ENCODE measurements around the gene MEGF11.

Gene MEGF11

DNA sequence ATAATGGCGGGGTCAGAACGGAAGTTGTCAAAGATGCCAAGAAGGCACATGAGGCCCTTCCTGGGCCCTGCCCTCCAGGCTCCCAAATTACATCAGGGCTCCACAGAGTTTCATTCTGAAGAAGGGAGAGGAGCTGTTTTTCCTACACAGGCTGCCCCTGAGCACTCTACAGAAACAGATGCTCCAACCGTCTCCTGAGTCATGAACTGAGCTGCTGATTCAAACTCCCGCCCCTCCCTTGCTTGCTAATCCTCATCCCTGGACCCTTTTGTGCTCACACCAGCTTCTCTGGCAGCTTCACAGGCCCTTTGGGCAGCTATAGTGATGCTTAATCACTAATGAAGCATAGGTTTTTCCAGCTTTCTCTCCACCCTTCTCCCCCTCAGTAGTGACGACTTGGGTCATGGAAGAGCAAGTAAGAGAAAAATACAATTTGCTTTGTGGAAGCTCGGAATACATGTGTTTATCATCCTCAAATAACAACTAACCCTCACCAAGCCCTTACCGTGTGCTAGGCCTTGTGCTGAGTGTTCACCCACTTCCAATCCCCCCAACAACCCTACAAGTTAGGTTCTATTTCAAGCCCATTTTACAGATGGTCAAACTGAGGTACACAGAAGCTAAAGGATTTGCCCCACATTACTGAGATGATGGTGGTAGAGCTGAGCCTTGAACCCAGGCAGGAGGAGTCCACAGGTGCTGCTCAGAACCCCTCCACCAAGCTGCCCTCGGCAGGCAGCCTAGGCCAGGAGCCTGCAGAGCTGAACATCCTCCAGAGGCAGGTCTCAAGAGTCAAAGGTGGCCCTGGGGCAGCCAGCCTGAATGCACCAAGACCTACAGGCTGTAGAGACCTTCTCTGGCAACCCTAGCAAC lies 21.9 kb downstream of the MEGF11 start:
- H3K27me3 ChIP-seq (ENCODE audit: insufficient read depth, insufficient read length) = no peaks in the 10 kb centered on the region
- no peak overlapping the region for H3K9ac ChIP-seq (ENCODE audit: insufficient read length, low read depth)
- no peak overlapping the region for H3K4me3 ChIP-seq (ENCODE audit: insufficient read length, low read depth)
- DNase-seq (ENCODE audit: low read depth, low spot score) = no peak
- no peak for TF ChIP-seq SUZ12 (IDR thresholded peaks at IDR 0.05; ENCODE audit: extremely low read depth, insufficient read depth, insufficient read length)
- no peak for TF ChIP-seq YY1 (IDR thresholded peaks at IDR 0.05; ENCODE audit: insufficient read depth, insufficient read length)
- TF ChIP-seq ZNF274 (IDR thresholded peaks at IDR 0.05; ENCODE audit: low read depth, low read length) = no peak
- no peaks in the 10 kb centered on the region for H3K36me3 ChIP-seq (ENCODE audit: insufficient read depth, insufficient read length, low read length)
- H3K4me1 ChIP-seq (ENCODE audit: insufficient read depth, insufficient read length) = peaks cover 3% of the 10 kb centered on the region
- no peaks in the 10 kb centered on the region for H3K9me3 ChIP-seq (ENCODE audit: insufficient read depth, low read length)

GRCh38 chr15:66229790-66230465 lies 23.6 kb downstream of the MEGF11 start:
- Histone ChIP-seq H3K4me3 (ENCODE audit: insufficient read length, low read depth) (no peak overlapping the region), H3K9ac (ENCODE audit: insufficient read length, low read depth) (no peak overlapping the region), H3K27me3 (ENCODE audit: insufficient read depth, insufficient read length) (no peaks in the 10 kb centered on the region), H3K4me1 (ENCODE audit: insufficient read depth, insufficient read length) (no peaks in the 10 kb centered on the region), H3K9me3 (ENCODE audit: insufficient read depth, low read length) (no peaks in the 10 kb centered on the region), H3K36me3 (ENCODE audit: insufficient read depth, insufficient read length, low read length) (no peaks in the 10 kb centered on the region)
- TF ChIP-seq YY1 (IDR thresholded peaks at IDR 0.05; ENCODE audit: insufficient read depth, insufficient read length) (no peak), ZNF274 (IDR thresholded peaks at IDR 0.05; ENCODE audit: low read depth, low read length) (no peak), SUZ12 (IDR thresholded peaks at IDR 0.05; ENCODE audit: extremely low read depth, insufficient read depth, insufficient read length) (no peak)
- DNase-seq (ENCODE audit: low read depth, low spot score) = no peak

GRCh38 chr15:66228807-66229735 lies 24.5 kb downstream of the MEGF11 start:
- no peak for DNase-seq (ENCODE audit: low read depth, low spot score)
- no peak overlapping the region for H3K4me3 ChIP-seq (ENCODE audit: insufficient read length, low read depth)

DNA sequence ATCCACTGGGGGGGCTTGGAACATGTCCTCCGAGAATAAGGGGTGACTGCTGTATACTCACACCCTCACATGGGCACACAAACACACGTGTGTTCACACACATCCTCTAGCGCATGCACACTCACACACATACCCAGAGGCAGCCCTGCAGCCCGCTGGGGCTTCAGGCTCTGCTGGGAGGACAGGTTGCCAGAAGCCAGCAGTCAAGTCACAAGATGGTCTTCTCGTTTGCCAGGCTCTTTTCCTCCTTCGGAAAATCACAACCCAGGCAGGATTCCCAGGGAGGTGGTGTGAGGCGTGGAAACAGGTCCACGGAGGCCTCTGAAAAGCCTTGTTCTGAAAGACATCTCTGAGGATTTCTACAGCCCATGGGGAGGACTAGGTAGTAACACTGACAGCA lies 26.8 kb downstream of the MEGF11 start:
- Histone ChIP-seq H3K27me3 (ENCODE audit: insufficient read depth, insufficient read length) (no peaks in the 10 kb centered on the region), H3K36me3 (ENCODE audit: insufficient read depth, insufficient read length, low read length) (no peaks in the 10 kb centered on the region), H3K9me3 (ENCODE audit: insufficient read depth, low read length) (no peaks in the 10 kb centered on the region), H3K4me3 (ENCODE audit: insufficient read length, low read depth) (no peak overlapping the region), H3K9ac (ENCODE audit: insufficient read length, low read depth) (no peak overlapping the region), H3K4me1 (ENCODE audit: insufficient read depth, insufficient read length) (no peaks in the 10 kb centered on the region)
- DNase-seq (ENCODE audit: low read depth, low spot score) = no peak
- no peak for TF ChIP-seq ZNF274 (IDR thresholded peaks at IDR 0.05; ENCODE audit: low read depth, low read length)

More at GRCh38 chr15:66228807-66229735, 24.5 kb downstream of the MEGF11 start:
- Histone ChIP-seq H3K9ac (ENCODE audit: insufficient read length, low read depth) (no peak overlapping the region), H3K27me3 (ENCODE audit: insufficient read depth, insufficient read length) (no peaks in the 10 kb centered on the region), H3K9me3 (ENCODE audit: insufficient read depth, low read length) (no peaks in the 10 kb centered on the region), H3K36me3 (ENCODE audit: insufficient read depth, insufficient read length, low read length) (no peaks in the 10 kb centered on the region), H3K4me1 (ENCODE audit: insufficient read depth, insufficient read length) (no peaks in the 10 kb centered on the region)
- TF ChIP-seq YY1 (IDR thresholded peaks at IDR 0.05; ENCODE audit: insufficient read depth, insufficient read length) (no peak), ZNF274 (IDR thresholded peaks at IDR 0.05; ENCODE audit: low read depth, low read length) (no peak), SUZ12 (IDR thresholded peaks at IDR 0.05; ENCODE audit: extremely low read depth, insufficient read depth, insufficient read length) (no peak)

DNA sequence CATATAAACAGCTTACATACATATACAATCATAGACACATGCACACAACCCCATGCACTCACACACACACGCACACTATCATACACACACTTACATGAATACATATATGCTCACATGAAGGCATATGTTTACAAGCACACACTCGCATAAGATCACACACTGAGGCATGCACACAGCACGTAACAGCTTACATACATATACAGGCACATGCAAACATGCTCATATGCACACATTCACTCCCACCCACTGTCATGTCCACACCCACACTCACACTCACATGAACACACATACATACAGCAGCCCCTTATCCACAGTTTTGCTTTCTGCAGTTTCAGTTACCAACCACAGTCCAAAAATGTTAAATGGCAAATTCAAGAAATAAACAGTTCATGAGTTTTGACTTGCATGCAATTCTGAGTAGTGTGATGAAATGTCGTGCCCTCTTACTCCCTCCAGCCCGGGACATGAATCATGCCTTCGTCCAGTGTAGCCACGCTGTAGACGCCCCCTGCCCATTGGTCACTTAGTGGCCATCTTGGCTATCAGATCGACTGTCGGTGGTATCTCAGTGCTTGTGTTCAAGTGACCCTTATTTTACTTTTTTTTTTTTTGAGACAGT lies 27.8 kb downstream of the MEGF11 start:
- Histone ChIP-seq H3K9ac (ENCODE audit: insufficient read length, low read depth) (no peak overlapping the region), H3K4me3 (ENCODE audit: insufficient read length, low read depth) (no peak overlapping the region), H3K4me1 (ENCODE audit: insufficient read depth, insufficient read length) (no peaks in the 10 kb centered on the region), H3K36me3 (ENCODE audit: insufficient read depth, insufficient read length, low read length) (no peaks in the 10 kb centered on the region), H3K9me3 (ENCODE audit: insufficient read depth, low read length) (no peaks in the 10 kb centered on the region), H3K27me3 (ENCODE audit: insufficient read depth, insufficient read length) (no peaks in the 10 kb centered on the region)
- DNase-seq (ENCODE audit: low read depth, low spot score) = no peak
- TF ChIP-seq ZNF274 (IDR thresholded peaks at IDR 0.05; ENCODE audit: low read depth, low read length) (no peak), SUZ12 (IDR thresholded peaks at IDR 0.05; ENCODE audit: extremely low read depth, insufficient read depth, insufficient read length) (no peak), YY1 (IDR thresholded peaks at IDR 0.05; ENCODE audit: insufficient read depth, insufficient read length) (no peak)

DNA sequence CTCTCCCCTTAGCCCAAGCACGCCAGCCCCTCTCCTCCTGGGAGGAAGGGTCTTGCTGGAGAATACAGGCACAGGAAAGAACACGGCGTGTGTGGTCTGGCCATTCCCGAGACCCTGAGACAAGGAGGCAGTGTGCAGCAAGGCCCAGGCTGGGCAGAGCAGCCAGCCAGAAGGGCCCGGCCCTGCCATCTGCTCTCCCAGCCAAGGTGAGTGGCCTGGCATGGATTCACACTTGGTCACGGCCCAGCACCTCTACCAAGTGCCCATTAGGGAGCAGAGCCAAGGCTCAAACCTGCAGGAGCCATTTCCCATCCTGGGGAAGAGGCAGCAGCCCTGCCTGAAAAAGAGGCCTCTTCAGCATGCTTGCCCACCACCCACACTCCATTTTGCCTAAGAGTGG lies 28.6 kb downstream of the MEGF11 start:
- no peak for DNase-seq (ENCODE audit: low read depth, low spot score)
- TF ChIP-seq YY1 (IDR thresholded peaks at IDR 0.05; ENCODE audit: insufficient read depth, insufficient read length) = no peak
- no peak for TF ChIP-seq SUZ12 (IDR thresholded peaks at IDR 0.05; ENCODE audit: extremely low read depth, insufficient read depth, insufficient read length)
- no peak for TF ChIP-seq ZNF274 (IDR thresholded peaks at IDR 0.05; ENCODE audit: low read depth, low read length)
- no peaks in the 10 kb centered on the region for H3K4me1 ChIP-seq (ENCODE audit: insufficient read depth, insufficient read length)

More for the DNA sequence above, 28.6 kb downstream of the MEGF11 start:
- H3K4me3 ChIP-seq (ENCODE audit: insufficient read length, low read depth) = no peak overlapping the region
- H3K9ac ChIP-seq (ENCODE audit: insufficient read length, low read depth) = no peak overlapping the region
- H3K36me3 ChIP-seq (ENCODE audit: insufficient read depth, insufficient read length, low read length) = no peaks in the 10 kb centered on the region
- no peaks in the 10 kb centered on the region for H3K9me3 ChIP-seq (ENCODE audit: insufficient read depth, low read length)
- no peaks in the 10 kb centered on the region for H3K27me3 ChIP-seq (ENCODE audit: insufficient read depth, insufficient read length)
